Smooth muscle cell (in vitro differentiated cells): ENCODE results near the gene CALML4. TPM values are rescaled to one million over a fixed set of nuclear protein-coding genes. Genes with fewer than 3 reads are reported as not detected.
"Not testable (repeated sequence)": the region's sequence is repeated elsewhere in the genome, so short reads cannot be mapped to it uniquely, and the experiment has no call there.

ENCODE experiments used
- DNase-seq: peaks from one replicate; lab custom pipeline; 2025; ENCODE audit not compliant: unreplicated experiment; lab: John Stamatoyannopoulos, UW
- H2AFZ ChIP-seq: fragments of 200-600 bp; sonication (generic); 2 replicates; pipeline ENCODE4 v1.6.0; 2016; ENCODE audit warnings: antibody characterized with exemption, low read depth, mild to moderate bottlenecking
- H3F3A ChIP-seq: fragments of 200-600 bp; sonication (generic); 2 replicates; pipeline ENCODE4 v1.6.0; 2017; ENCODE audit warnings: antibody characterized with exemption, low read depth
- H3K27ac ChIP-seq: fragments of 200-600 bp; sonication (generic); 2 replicates; pipeline ENCODE4 v1.5.1; 2016; ENCODE audit warnings: low read depth, mild to moderate bottlenecking
- H3K27me3 ChIP-seq: fragments of 200-600 bp; sonication (generic); 2 replicates; pipeline ENCODE4 v1.6.1; 2016; ENCODE audit warnings: low read depth, mild to moderate bottlenecking
- H3K36me3 ChIP-seq: fragments of 200-600 bp; sonication (generic); 2 replicates; pipeline ENCODE4 v1.5.1; 2016; ENCODE audit warnings: low read depth
- H3K4me1 ChIP-seq: fragments of 200-600 bp; sonication (generic); 2 replicates; pipeline ENCODE4 v1.5.1; 2016; ENCODE audit warnings: low read depth
- H3K4me2 ChIP-seq: fragments of 200-600 bp; sonication (generic); 2 replicates; pipeline ENCODE4 v1.6.0; 2016; ENCODE audit warnings: mild to moderate bottlenecking
- H3K4me3 ChIP-seq: fragments of 200-600 bp; sonication (generic); 2 replicates; pipeline ENCODE4 v1.5.1; 2016; ENCODE audit warnings: mild to moderate bottlenecking
- H3K79me2 ChIP-seq: fragments of 200-600 bp; sonication (generic); 2 replicates; pipeline ENCODE4 v1.6.0; 2016; ENCODE audit warnings: low read depth, mild to moderate bottlenecking
- H3K9ac ChIP-seq: fragments of 200-600 bp; sonication (generic); 2 replicates; pipeline ENCODE4 v1.6.0; 2016; ENCODE audit warnings: low read depth
- H3K9me3 ChIP-seq: fragments of 200-600 bp; sonication (generic); replicated peaks from 2 replicates; pipeline ENCODE4 v1.5.1; 2016; ENCODE audit warnings: low read depth
- H4K20me1 ChIP-seq: fragments of 200-600 bp; sonication (generic); 2 replicates; pipeline ENCODE4 v1.6.0; 2016; ENCODE audit warnings: low read depth
- CTCF ChIP-seq: fragments of 200-600 bp; sonication (generic); IDR thresholded peaks from 2 replicates; pipeline ENCODE4 v1.5.1; 2017; ENCODE audit warnings: borderline replicate concordance, mild to moderate bottlenecking, antibody characterized with exemption; ENCODE audit not compliant: insufficient read depth, poor library complexity, severe bottlenecking
- WGBS: methylation state at CpG from one replicate; pipeline ENCODE4 v1.1.7; 2016; ENCODE audit warnings: low lambda C conversion rate; 5-methylcytosine and 5-hydroxymethylcytosine counted together
- polyA plus RNA-seq: library from polyadenylated mRNA; unstranded; fragments of >200 nt; fragmentation: Nextera tagmentation; extraction: Ambion mirVana; gene quantifications from 2 replicates; pipeline ENCODE4 v1.2.1, GENCODE V29; 2016
- total RNA-seq: library from RNA; depleted of rRNA; stranded (reverse); fragments of >200 nt; gene quantifications from 2 replicates; pipeline ENCODE4 v1.2.3, GENCODE V29; 2014

Gene CALML4
- total and polyA plus RNA-seq, 2 experiments from 2014 or later, result 1.3 to 2.6 TPM

- Histone ChIP-seq H3K27ac (no peak overlapping the region), H3K4me1 (peaks cover 9% of the 10 kb centered on the region), H3K79me2 (peaks cover 46% of the 10 kb centered on the region), H4K20me1 (peaks cover 10% of the 10 kb centered on the region), H3K36me3 (no peaks in the 10 kb centered on the region), H3K9ac (no peak overlapping the region), H3K4me3 (no peak overlapping the region), H3F3A (no peaks in the 10 kb centered on the region), H3K27me3 (no peaks in the 10 kb centered on the region), H3K9me3 (no peaks in the 10 kb centered on the region), H3K4me2 (no peak overlapping the region), H2AFZ (no peak overlapping the region)
- no peak for DNase-seq
- WGBS, result 59% methylated on average over 3 of the region's 3 CpGs
- TF ChIP-seq CTCF, result no peak
Measured at GRCh38 chr15:68224108-68224507, 19.0 kb upstream of the CALML4 start.

- H3K36me3 ChIP-seq, result no peaks in the 10 kb centered on the region
- H3F3A ChIP-seq, result no peaks in the 10 kb centered on the region
- no peak overlapping the region for H3K4me3 ChIP-seq
- no peak for TF ChIP-seq CTCF
- no peak overlapping the region for H3K27ac ChIP-seq
- no peaks in the 10 kb centered on the region for H3K9me3 ChIP-seq
- WGBS, result 96% methylated on average over 6 of the region's 6 CpGs
- peaks cover 4% of the 10 kb centered on the region for H4K20me1 ChIP-seq
- H3K27me3 ChIP-seq, result no peaks in the 10 kb centered on the region
- DNase-seq, result no peak
- H3K4me2 ChIP-seq, result no peak overlapping the region
- H2AFZ ChIP-seq, result no peak overlapping the region
- peaks cover 40% of the 10 kb centered on the region for H3K79me2 ChIP-seq
- H3K4me1 ChIP-seq, result peaks cover 3% of the 10 kb centered on the region
- H3K9ac ChIP-seq, result no peak overlapping the region
Measured at GRCh38 chr15:68223171-68223570, 18.0 kb upstream of the CALML4 start.

GRCh38 chr15:68222432-68222743, 17.3 kb upstream of the CALML4 start:
- H3F3A ChIP-seq, H3K36me3 ChIP-seq, H2AFZ ChIP-seq, DNase-seq, H3K9ac ChIP-seq, H3K4me1 ChIP-seq, H4K20me1 ChIP-seq, H3K4me2 ChIP-seq, H3K27ac ChIP-seq, H3K27me3 ChIP-seq, H3K9me3 ChIP-seq, H3K4me3 ChIP-seq: not testable (repeated sequence)
- peaks cover 35% of the 10 kb centered on the region for H3K79me2 ChIP-seq
- WGBS, result 94% methylated on average over 18 of the region's 18 CpGs

GRCh38 chr15:68221530-68222431, 16.6 kb upstream of the CALML4 start:
- not testable (repeated sequence) for H3K9me3 ChIP-seq, DNase-seq, H3K4me3 ChIP-seq, H4K20me1 ChIP-seq, H3K27ac ChIP-seq, H3F3A ChIP-seq, H3K27me3 ChIP-seq, H2AFZ ChIP-seq, H3K4me2 ChIP-seq, H3K36me3 ChIP-seq, H3K9ac ChIP-seq, H3K4me1 ChIP-seq
- 89% methylated on average over 55 of the region's 55 CpGs for whole genome bisulfite sequencing
- peaks cover 37% of the 10 kb centered on the region for H3K79me2 ChIP-seq
